ENCODE measurements around the gene TRAPPC2. TPM values are rescaled to one million over a fixed set of nuclear protein-coding genes. Genes with fewer than 3 reads are reported as not detected.

Gene TRAPPC2
- total RNA-seq, 1 experiment from 2014 or later: 20.8 TPM

DNA sequence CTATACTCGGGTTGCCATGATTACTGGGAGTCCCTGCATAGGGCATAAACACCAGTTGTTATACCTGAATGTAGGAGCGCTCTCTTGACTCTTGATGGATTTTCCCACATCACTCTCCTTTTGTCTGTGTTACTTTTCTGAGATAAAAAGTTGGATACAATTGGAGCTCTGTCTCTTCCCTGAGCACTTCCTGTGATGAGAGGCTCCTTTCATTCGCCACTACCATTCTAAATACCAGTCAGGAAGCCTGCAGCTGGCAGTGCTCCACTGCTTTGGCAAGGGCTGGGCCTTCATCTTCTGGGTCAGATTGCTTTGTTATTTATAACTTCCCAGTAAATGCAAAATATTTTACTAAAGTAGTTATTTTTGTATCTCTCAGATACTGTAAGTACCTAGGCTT lies 67.6 kb downstream of the TRAPPC2 start:
- CTCF ChIA-PET: no interaction called here
- H3K9me3 Mint-ChIP-seq (ENCODE audit: low read depth, unreplicated experiment): peaks cover 4% of the 10 kb centered on the region
- intact Hi-C loops (cut with micrococcal nuclease; ENCODE audit: unreplicated experiment): no loop called here

DNA sequence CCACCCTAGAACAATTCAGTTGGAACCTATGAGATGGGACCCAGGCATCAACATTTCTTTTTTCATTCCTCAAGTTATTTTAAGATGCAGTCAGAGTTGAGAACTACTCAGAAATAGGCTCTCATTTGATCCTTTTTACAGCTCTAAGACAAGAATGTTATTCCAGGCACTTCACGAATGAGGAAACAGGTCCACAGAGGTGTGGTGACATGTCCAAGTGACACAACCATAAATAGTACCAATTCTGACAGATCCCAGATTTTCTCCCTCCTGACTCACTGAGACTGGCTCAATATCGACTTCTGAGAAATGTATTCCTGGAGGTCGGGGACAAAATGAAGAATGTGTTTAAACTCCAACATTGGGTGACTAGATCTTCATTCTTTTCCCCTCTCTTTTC lies 70.4 kb downstream of the TRAPPC2 start:
- TF ChIP-seq, protein P1, sequence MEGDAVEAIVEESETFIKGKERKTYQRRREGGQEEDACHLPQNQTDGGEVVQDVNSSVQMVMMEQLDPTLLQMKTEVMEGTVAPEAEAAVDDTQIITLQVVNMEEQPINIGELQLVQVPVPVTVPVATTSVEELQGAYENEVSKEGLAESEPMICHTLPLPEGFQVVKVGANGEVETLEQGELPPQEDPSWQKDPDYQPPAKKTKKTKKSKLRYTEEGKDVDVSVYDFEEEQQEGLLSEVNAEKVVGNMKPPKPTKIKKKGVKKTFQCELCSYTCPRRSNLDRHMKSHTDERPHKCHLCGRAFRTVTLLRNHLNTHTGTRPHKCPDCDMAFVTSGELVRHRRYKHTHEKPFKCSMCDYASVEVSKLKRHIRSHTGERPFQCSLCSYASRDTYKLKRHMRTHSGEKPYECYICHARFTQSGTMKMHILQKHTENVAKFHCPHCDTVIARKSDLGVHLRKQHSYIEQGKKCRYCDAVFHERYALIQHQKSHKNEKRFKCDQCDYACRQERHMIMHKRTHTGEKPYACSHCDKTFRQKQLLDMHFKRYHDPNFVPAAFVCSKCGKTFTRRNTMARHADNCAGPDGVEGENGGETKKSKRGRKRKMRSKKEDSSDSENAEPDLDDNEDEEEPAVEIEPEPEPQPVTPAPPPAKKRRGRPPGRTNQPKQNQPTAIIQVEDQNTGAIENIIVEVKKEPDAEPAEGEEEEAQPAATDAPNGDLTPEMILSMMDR (IDR thresholded peaks at IDR 0.05; ENCODE audit: unreplicated experiment): no peak
- intact Hi-C loops (cut with micrococcal nuclease; ENCODE audit: unreplicated experiment): no loop called here
- peaks cover under 1% of the 10 kb centered on the region for H3K36me3 Mint-ChIP-seq (ENCODE audit: insufficient read depth, unreplicated experiment)
- H3K4me3 Mint-ChIP-seq (ENCODE audit: low read depth, unreplicated experiment): no peak overlapping the region
- no peak overlapping the region for H3K27ac Mint-ChIP-seq (ENCODE audit: unreplicated experiment)
- H3K27me3 Mint-ChIP-seq (ENCODE audit: unreplicated experiment): no peaks in the 10 kb centered on the region
- BruUV-seq (replicated peaks): no TSS peak
- peaks cover 38% of the 10 kb centered on the region for H3K4me1 Mint-ChIP-seq (ENCODE audit: low read depth, unreplicated experiment)
- no peak for DNase-seq
- no peaks in the 10 kb centered on the region for H3K9me3 Mint-ChIP-seq (ENCODE audit: low read depth, unreplicated experiment)
- CTCF ChIA-PET: no interaction called here

More for the DNA sequence above, 67.6 kb downstream of the TRAPPC2 start:
- no peaks in the 10 kb centered on the region for H3K27me3 Mint-ChIP-seq (ENCODE audit: unreplicated experiment)
- TF ChIP-seq, protein P1 (IDR thresholded peaks at IDR 0.05; ENCODE audit: unreplicated experiment): no peak
- no peak overlapping the region for H3K27ac Mint-ChIP-seq (ENCODE audit: unreplicated experiment)
- DNase-seq: peak; percentile 17
- BruUV-seq (replicated peaks): no TSS peak
- peaks cover 48% of the 10 kb centered on the region for H3K4me1 Mint-ChIP-seq (ENCODE audit: low read depth, unreplicated experiment)
- H3K4me3 Mint-ChIP-seq (ENCODE audit: low read depth, unreplicated experiment): no peak overlapping the region
- H3K36me3 Mint-ChIP-seq (ENCODE audit: insufficient read depth, unreplicated experiment): peaks cover 8% of the 10 kb centered on the region

DNA sequence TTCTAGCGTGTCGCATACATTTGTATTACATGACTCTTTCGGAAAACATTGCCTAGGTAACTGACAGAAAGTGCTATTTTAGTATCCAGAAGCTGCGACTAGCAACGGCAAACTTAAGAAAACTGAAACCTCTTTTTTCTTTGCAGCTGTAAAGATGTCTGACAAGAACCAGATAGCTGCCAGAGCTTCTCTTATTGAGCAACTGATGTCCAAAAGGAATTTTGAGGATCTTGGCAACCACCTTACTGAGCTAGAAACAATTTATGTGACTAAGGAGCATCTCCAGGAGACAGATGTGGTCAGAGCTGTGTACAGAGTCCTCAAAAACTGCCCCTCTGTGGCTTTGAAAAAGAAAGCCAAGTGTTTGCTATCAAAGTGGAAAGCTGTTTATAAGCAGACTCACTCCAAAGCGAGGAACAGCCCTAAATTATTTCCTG lies 72.0 kb downstream of the TRAPPC2 start:
- BruUV-seq (replicated peaks): no TSS peak
- Mint-ChIP-seq H3K4me1 (ENCODE audit: low read depth, unreplicated experiment) (peaks cover 43% of the 10 kb centered on the region), H3K27me3 (ENCODE audit: unreplicated experiment) (no peaks in the 10 kb centered on the region), H3K27ac (ENCODE audit: unreplicated experiment) (no peak overlapping the region), H3K4me3 (ENCODE audit: low read depth, unreplicated experiment) (no peak overlapping the region), H3K9me3 (ENCODE audit: low read depth, unreplicated experiment) (no peaks in the 10 kb centered on the region), H3K36me3 (ENCODE audit: insufficient read depth, unreplicated experiment) (no peaks in the 10 kb centered on the region)
- no peak for DNase-seq
- intact Hi-C loops (cut with micrococcal nuclease; ENCODE audit: unreplicated experiment): no loop called here
- CTCF ChIA-PET: no interaction called here
- TF ChIP-seq, protein P1 (IDR thresholded peaks at IDR 0.05; ENCODE audit: unreplicated experiment): no peak

Other genes starting within 250 kb of the TRAPPC2 start
- gene EGFL6, start 165.0 kb downstream of the TRAPPC2 start, total RNA-seq (2022): not detected in 2 replicates
- gene TCEANC, start 81.5 kb downstream of the TRAPPC2 start, total RNA-seq (2022): 1.7 and 2.1 TPM in 2 replicates
- gene RAB9A, start 45.5 kb downstream of the TRAPPC2 start, total RNA-seq (2022): 41.4 and 42.4 TPM in 2 replicates
- 46.4 and 57.0 TPM in 2 replicates for gene OFD1, start 128 bp upstream of the TRAPPC2 start, total RNA-seq (2022)
- 2.3 and 4.3 TPM in 2 replicates for gene GPM6B, start 82.5 kb upstream of the TRAPPC2 start, total RNA-seq (2022)

Measured in Calu3 (cell line).